Raji (cell line): ENCODE results near the gene ITPKA.

Experiments
- POLR2A ChIP-seq: IDR thresholded peaks from 2 replicates; pipeline ENCODE4 v1.6.1; 2011; ENCODE audit warnings: low read depth, low read length, control low read depth; ENCODE audit not compliant: insufficient read depth

ITPKA gene

DNA sequence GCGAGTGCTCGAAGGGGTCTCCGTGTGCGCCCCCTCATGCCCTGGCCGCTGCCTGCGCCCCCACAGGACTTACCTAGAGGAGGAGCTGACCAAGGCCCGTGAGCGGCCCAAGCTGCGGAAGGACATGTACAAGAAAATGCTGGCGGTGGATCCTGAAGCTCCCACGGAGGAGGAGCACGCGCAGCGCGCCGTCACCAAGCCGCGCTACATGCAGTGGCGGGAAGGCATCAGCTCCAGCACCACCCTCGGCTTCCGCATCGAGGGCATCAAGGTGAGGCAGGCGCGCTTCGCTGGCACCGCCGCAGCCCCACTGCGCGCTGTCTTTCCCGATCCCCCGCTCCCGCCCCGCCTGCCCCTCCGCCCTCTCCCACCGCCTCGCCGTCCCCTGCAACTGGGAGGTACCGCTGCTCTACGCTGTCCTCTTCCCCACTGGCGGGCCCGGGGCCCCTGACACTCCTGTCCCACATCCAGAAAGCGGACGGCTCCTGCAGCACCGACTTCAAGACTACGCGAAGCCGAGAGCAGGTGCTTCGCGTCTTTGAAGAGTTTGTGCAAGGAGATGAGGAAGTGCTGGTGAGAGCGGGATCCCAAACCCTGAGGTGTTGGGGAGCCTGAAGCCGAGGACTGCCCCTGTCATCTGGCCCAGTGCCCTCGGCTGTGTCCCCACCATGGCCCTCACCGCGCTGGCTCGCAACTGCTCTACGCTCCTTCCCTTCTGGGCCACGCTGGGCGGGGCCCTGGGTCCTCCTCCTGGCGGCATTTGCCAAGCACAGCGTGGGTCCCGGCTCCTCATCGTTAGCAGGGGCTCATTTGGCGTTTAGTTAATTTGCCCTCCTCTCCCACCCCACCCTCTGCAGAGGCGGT lies 8.5 kb downstream of the ITPKA start:
- no peak for TF ChIP-seq POLR2A

DNA sequence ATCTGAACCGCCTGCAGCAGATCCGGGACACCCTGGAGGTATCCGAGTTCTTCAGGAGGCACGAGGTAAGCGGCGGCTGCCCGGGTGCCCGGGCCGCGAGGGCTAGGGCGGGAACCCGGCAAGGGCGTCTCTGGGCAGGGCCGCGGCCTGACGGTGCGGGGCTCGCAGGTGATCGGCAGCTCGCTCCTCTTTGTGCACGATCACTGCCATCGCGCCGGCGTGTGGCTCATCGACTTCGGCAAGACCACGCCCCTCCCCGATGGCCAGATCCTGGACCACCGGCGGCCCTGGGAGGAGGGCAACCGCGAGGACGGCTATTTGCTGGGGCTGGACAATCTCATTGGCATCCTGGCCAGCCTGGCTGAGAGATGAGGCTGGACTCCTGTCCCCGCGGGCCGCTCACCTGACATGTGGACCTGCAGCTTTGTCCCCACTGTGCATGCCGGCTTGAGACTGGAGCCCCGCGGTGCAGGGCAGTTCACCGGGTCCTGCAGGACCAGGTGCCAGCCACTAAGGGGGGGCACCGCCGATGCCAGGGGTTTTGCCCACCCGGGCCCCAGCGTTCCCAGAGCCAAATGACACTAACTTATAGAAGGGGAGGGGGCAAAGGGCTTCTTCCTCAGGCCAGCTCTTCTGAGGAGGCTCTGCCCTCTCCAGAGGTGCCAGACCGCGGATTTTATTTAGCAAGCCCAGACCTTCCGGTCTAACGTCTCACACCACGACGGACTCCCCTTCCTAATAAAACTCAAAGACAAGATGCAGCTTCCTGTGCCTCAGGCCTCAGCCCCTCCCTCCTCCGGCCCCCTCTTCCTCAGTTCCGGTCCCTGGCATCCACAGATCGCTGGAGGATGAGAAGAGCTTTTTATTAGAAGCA lies 9.4 kb downstream of the ITPKA start:
- TF ChIP-seq POLR2A = no peak

DNA sequence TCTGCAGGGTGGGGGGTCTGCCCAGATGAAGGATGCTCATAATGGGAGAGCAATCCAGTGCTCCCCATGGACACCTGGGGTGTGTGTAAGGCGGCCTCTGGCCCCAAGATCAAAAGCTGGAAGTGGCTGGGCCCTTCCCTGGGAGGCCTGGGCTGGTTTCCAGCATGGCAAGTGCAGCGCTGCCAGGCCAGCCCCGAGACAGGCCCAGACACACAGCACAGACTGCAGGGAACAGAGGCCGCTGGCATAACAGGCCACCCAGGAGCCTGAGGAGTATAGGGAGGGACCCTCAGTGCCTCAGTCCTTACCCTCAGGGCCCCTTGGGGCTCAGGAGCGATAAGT lies 10.0 kb downstream of the ITPKA start:
- TF ChIP-seq POLR2A = no peak

DNA sequence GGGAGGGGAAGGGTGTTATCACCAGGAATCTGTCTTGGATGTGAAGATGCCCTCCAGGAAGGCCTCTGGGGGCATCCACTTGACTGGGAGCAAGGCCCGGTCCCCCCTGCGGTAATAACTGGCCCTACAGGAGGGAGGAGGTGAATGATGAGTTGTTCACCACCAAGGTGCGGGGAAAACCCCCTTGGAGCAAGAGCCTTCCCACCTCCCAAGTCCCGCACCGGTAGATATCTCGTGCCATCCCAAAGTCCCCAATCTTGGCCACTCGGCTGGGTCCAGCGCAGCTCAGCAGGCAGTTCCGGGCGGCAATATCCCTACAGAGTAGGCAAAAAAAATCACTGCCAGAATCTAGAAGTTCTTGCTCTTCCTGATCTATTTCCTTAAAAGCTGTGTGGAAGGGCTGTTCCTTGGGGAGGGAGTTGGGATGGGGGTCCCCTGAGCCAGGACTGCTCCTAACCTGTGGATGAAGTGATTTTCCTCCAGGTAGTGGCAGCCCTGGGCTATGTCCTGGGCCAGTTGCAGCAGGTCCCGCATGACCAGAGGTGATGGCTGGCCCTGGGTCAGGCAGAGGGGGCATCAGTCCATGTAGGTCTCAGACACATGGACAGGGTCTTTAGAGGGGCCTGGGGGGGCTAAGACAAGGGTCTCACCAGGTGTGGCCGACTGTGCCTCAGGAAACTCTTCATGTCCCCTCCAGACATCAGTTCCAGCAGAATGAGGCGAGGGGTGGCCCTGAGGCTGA lies 11.2 kb downstream of the ITPKA start:
- TF ChIP-seq POLR2A = no peak

DNA sequence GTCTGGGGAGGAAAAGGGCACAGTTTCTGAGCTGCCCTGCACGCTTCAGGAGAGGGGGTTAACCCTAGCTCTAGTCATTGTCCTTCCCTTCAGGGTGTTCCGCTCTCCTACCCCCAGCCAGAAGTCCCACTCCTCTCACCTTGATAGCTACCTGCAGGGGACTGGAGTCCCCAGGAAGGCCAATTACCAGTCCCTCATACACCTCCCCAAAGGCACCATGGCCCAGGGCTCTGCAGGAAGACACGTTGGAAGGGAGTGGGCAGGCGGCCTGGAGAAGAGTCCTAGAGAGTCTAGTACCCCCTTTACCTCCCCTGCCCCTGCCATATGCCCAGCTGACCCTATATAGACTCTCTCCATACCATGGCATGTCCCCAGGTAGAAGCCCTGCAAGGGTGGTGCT lies 12.1 kb downstream of the ITPKA start:
- no peak for TF ChIP-seq POLR2A

DNA sequence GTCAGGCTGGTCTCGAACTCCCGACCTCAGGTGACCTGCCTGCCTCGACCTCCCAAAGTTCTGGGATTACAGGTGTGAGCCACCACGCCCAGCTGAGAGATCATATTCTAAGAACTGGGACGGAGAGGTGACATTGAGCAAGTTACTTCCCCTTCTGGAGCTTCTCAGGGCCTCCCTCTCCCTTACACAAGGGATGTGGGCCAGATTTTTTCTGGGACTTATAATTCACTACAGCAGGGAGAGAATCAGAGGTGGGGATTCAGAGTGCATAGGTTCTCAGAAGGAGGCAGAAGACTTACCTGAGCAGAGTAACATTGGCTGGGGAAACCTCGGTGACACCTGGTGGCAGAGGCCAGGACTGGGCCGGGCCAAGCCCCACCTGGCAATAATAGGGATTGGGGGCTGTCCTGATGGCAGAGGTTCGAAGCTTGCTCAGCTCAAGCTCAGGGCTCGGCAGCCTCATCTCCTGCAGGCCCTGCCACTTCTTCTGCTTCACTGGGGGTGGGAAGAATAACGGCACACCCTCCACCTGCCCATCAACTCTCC lies 13.2 kb downstream of the ITPKA start:
- no peak for TF ChIP-seq POLR2A

DNA sequence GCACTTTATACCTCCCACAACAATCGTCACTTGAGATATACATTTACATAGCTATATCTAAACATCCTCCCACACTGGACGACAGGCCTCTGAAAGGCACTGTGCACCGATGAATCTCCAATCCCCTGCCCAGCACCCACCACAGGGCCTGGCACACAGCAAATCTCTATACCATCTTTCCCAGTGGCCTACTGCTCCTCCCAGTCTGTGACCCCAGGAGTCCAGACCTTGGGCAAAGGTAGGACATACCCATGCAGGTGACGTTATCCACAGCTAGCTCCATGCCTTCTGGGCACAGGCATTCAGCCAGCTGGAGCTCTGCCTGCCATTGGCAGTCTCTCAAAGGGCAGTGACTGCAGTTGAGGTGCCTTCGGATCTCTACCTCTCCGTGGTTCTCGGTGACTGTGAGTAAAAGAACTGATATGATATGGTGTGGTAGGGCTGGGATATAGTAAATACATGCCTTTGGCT lies 14.2 kb downstream of the ITPKA start:
- no peak for TF ChIP-seq POLR2A

DNA sequence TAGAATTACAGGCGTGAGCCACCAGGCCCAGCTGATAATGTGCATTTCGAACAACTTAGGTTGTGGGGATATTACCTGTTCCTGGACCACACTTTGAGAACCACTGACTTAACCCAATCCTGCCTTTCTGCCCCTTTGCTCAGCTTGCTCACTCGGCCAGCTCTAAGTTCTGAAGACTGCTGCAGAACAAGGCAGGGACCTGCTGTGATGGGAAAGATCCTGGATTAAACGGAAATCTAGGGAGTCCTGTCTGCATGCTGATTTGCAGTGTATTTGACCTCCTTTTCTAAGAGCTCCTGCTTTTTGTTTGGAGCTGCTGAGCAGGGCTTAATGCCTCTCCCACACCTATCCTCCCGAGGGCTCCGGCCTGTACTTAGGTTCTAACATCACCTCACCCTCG lies 17.1 kb downstream of the ITPKA start:
- no peak for TF ChIP-seq POLR2A

DNA sequence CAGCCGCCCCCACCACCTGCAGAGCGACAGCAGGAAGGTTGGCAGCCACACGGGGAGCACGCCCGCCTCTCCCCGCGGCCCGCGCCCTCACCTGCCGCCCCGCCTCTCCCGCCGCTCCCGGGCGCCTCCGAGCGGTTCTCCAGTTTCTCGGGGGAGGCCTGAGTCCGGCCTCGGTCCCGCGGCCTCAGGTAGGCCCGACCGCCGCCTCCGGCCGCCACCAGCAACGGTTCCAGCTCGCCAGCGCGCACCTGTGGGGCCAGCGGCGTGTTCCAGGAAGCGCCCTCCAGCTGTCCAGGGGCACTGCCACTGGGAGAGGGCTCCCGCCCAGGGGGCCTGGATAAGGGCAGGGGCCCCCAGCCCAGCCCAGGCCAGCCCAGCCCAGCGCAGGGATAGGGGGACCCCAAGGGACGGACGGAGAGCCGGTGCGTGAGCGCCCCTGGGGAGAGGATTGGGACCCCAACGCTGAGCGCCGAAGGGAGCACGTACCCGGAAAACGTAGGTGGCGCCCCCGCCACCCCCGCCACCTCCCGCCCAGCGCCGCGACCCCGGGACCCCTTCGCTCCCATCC lies 17.7 kb downstream of the ITPKA start:
- no peak for TF ChIP-seq POLR2A

DNA sequence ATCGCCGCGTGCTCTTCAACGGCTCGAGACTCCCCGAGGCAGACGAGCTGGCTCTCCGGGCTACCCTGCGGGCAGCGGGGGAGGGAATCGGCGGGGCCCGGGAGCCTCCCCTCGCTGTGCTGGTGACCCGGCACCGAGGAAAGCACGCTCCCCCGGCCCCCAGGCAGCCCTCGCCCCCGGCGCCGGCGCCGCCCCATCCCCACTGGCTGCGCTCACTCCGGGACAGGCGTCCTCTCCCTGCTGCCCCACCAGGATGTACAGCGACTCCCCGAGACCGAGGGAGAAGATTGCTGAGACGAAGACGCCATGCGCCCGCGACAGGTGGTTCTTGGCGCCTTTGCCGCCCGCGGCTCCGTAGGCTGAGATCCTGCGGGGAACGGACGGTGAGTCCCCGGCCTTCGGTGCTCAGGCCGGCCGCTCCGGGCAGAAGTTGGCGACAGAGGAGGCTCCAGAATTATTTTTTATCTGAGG lies 18.3 kb downstream of the ITPKA start:
- TF ChIP-seq POLR2A = no peak

DNA sequence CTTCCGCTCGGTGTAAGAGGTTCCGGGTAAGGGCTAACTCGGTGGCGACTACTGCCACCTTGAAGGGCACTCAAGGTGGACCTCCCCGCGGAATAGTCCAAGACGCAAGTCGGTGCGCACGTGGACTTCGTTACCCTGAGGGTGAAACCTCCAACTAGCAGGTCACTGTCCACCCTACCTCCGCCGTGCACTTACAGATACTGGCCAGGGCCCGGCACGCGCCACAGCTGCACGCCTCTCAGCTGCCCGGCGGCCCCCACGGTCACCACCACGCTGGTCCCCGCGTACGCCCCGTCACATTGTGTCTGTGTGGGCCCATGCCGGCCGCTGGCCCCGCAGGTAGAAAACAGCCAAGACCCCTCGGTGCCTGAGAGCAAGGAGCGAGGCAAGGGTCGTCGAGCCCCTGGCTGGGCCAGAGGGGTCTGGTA lies 18.9 kb downstream of the ITPKA start:
- TF ChIP-seq POLR2A = no peak

DNA sequence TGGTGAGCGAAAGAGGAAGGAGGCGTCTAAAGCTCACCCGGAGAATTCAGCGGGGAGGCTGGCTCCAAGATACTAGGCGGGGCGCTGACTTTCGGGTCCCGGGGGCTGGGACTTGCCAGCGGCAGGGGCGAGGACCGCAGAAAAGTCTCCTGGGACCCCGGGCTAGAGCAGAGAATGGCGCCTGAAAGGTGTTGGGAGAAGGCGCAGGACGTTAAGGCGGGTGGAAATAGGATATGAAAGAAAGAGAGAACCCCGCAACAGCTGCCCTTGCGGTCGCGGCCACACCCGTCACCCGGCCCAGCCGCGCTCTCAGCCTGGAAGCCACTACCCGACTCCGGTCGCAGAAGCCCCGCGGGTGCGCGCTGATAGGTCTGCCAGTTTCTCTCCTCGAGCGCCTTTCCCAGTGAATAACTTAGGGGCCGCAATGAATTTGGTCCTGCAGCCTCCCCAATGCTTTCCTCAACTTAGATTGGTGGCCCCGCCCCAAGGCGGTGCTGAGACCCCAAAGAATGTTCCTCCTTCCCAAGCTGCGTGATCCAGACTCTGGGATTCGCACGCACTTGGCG lies 19.3 kb downstream of the ITPKA start:
- TF ChIP-seq POLR2A = no peak

DNA sequence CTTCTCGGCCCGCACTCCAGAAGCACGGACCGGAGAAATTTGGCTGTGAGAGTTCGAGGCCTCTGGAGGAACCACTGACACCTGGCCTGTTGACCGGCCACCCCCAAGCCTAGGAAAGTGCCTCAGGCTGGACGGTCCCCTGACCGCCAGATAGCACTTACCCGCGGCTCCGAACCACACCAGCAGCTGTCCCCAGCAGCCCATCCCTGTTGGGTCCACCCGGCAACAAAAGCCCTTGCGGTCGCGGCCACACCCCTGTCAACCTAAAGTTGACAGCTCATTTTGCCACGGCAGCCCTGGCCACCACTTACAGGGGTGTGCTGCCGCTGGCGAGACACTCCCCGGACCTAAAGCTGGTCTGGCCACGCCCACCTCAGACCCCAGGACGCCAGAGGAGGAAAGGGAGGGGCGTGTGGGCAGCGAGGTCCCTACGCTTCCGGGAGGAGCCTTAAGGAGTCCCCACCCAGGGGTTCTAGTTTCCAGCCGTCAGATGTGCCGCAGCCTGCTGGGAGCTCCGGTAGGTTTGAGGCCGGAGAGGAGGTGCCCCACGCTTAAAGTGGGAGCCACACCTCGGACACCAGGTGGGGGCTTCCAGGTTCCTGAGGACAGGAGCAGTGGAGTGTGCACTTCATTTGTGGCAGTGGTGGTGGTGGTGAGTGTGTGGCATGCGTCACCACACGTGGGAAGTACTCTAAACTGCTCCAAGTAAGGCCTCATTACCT lies 20.0 kb downstream of the ITPKA start, which contains the start of gene LTK:
LTK (minus strand) TSS at position 322 of the 722 bp plus-strand sequence; CDS start at position 204, 118 bp downstream.
- TF ChIP-seq POLR2A = no peak
